KMS-11 (cell line): ENCODE measurements around the gene PLEKHM2.

Source experiments
- H2AFZ ChIP-seq: fragments of 200-600 bp; sonication (generic); 2 replicates; pipeline ENCODE4 v1.6.1; 2016; ENCODE audit warnings: antibody characterized with exemption, mixed run types, low read depth
- H3K27ac ChIP-seq: fragments of 200-600 bp; sonication (generic); 2 replicates; pipeline ENCODE4 v1.6.1; 2016; ENCODE audit warnings: mild to moderate bottlenecking, mixed run types
- H3K27me3 ChIP-seq: fragments of 200-600 bp; sonication (generic); 2 replicates; pipeline ENCODE4 v1.6.1; 2017; ENCODE audit warnings: mild to moderate bottlenecking, low read depth, mixed run types, moderate library complexity; ENCODE audit not compliant: insufficient read depth
- H3K36me3 ChIP-seq: fragments of 200-600 bp; sonication (generic); 2 replicates; pipeline ENCODE4 v1.6.1; 2017; ENCODE audit warnings: mild to moderate bottlenecking, mixed run types; ENCODE audit not compliant: insufficient read depth
- H3K4me1 ChIP-seq: fragments of 200-600 bp; sonication (generic); 2 replicates; pipeline ENCODE4 v1.6.1; 2016; ENCODE audit warnings: mild to moderate bottlenecking, low read depth, mixed run types; ENCODE audit not compliant: poor library complexity, severe bottlenecking
- H3K4me2 ChIP-seq: fragments of 200-600 bp; sonication (generic); 2 replicates; pipeline ENCODE4 v1.7.0; 2016; ENCODE audit warnings: mild to moderate bottlenecking, mixed run types
- H3K4me3 ChIP-seq: fragments of 200-600 bp; sonication (generic); IDR thresholded peaks from 2 replicates; pipeline ENCODE4 v1.6.1; 2017; ENCODE audit warnings: low read depth, low read length, mixed read lengths; ENCODE audit not compliant: insufficient read depth
- H3K79me2 ChIP-seq: fragments of 200-600 bp; sonication (generic); 2 replicates; pipeline ENCODE4 v1.6.1; 2016; ENCODE audit warnings: low read depth, mixed run types; ENCODE audit not compliant: insufficient read depth
- H3K9ac ChIP-seq: fragments of 200-600 bp; sonication (generic); 2 replicates; pipeline ENCODE4 v1.6.1; 2016; ENCODE audit warnings: mild to moderate bottlenecking, mixed run types
- H4K20me1 ChIP-seq: fragments of 200-600 bp; sonication (generic); 2 replicates; pipeline ENCODE4 v1.6.1; 2016; ENCODE audit warnings: mild to moderate bottlenecking, mixed run types; ENCODE audit not compliant: insufficient read depth
- CTCF ChIP-seq: fragments of 200-600 bp; sonication (generic); conservative IDR thresholded peaks from 2 replicates; pipeline ENCODE4 v1.6.1; 2017; ENCODE audit warnings: low read depth, mild to moderate bottlenecking, antibody characterized with exemption, low read length, moderate library complexity, mixed read lengths

The PLEKHM2 gene

DNA sequence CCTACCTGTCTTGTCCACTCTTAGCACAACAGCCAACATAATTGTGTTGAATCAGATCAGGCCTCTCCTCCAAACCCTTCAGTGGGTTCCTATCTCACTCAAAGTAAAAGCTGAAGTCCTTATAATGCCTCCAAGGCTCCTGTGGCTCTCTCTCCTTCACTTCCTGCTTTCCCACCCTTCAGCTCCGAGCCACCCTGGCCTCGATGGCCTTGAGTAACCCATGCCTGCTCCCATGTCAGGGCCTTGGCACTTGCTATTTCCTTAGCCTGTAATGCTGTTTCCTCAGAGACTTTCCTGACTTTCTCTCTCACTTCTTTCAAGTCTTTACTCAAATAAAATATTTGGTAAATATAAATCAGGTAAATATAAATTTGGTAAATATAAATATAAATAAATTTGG, 8.1 kb upstream of the PLEKHM2 start:
- no peak for TF ChIP-seq CTCF
- H3K79me2 ChIP-seq, result no peaks in the 10 kb centered on the region
- H4K20me1 ChIP-seq, result no peaks in the 10 kb centered on the region

DNA sequence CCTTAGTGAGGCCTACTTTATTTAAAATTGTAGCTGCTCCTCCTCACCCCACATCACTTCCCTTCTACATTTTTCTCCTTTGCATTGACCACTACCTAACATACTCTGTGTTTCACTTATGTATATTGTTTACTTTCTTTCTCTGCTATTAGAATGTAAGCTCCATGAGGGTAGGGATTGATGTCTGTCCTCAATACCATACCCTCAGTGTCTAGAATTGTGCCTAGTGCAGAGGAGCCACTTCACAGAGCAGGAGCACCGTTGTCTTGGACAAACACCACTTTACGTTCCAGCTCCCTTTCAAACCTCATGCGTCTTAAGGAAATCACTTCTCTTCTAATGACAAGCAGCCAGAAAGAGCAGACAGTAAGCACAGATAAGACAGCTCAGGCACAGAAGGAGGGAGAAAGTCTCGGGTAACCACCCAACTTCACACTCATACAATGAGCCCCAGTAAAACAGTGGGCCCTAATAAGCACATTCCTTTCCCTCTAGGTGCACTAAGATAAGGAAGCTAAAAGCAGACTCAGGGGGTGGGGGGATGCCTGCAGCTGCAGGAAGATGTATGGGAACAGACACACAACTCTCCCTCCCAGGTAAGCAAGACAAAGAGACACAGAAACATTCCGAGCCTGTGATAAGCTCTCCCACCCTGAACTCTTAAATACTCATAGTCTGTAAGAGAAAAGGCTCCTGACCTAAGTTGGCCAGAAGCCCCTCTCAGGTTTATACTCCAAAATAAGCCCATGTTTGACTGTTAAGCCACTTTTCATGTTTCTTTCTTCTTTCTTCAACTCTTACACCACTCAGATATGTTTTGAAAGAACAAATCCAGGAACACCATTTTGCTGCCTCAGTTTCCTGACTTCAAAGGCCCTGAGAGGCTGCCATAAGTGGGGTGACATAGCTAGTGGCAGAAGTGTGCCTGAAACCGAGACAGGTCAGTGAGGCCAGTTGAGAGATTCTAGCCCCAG, 7.1 kb upstream of the PLEKHM2 start:
- no peaks in the 10 kb centered on the region for H3K79me2 ChIP-seq
- no peak overlapping the region; the same call in 1 of the 2 replicates for H3K27ac ChIP-seq
- no peak overlapping the region for H3K4me3 ChIP-seq
- H2AFZ ChIP-seq, result no peak overlapping the region
- no peaks in the 10 kb centered on the region for H3K27me3 ChIP-seq
- no peaks in the 10 kb centered on the region for H4K20me1 ChIP-seq
- TF ChIP-seq CTCF, result no peak
- H3K4me2 ChIP-seq, result no peak overlapping the region
- peaks cover 9% of the 10 kb centered on the region for H3K4me1 ChIP-seq
- H3K36me3 ChIP-seq, result no peaks in the 10 kb centered on the region
- H3K9ac ChIP-seq, result no peak overlapping the region

More for the DNA sequence above, 8.1 kb upstream of the PLEKHM2 start:
- Histone ChIP-seq H3K27ac (no peak overlapping the region), H3K4me3 (no peak overlapping the region), H3K9ac (no peak overlapping the region), H3K4me1 (peaks cover 9% of the 10 kb centered on the region), H2AFZ (no peak overlapping the region), H3K4me2 (no peak overlapping the region), H3K27me3 (no peaks in the 10 kb centered on the region), H3K36me3 (no peaks in the 10 kb centered on the region)

- Histone ChIP-seq H3K36me3 (no peaks in the 10 kb centered on the region), H3K4me3 (no peak overlapping the region), H3K27ac (no peak overlapping the region), H3K27me3 (no peaks in the 10 kb centered on the region), H2AFZ (no peak overlapping the region), H3K9ac (no peak overlapping the region), H4K20me1 (no peaks in the 10 kb centered on the region), H3K4me1 (peaks cover 11% of the 10 kb centered on the region), H3K79me2 (no peaks in the 10 kb centered on the region), H3K4me2 (no peak overlapping the region)
- TF ChIP-seq CTCF, result no peak
These were observed 5.5 kb upstream of the PLEKHM2 start for GRCh38 chr1:15678578-15678977.

DNA sequence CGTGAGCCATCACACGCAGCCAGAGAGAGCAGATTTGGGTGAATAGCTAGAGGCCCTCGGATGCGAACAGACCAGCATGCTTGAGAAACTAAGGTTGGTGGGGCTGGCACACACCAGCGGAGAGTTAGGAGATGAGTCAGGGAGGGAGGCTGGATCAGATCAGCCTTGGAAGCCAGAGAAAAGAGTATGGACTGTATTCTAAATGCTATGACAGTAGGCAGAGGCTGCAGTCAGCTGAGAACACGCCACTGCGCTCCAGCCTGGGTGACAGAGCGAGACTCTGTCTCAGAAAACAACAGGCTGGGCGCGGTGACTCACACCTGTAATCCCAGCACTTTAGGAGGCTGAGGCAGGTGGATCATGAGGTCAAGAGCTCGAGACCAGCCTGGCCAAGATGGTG, 4.0 kb upstream of the PLEKHM2 start:
- no peaks in the 10 kb centered on the region for H4K20me1 ChIP-seq
- H3K79me2 ChIP-seq, result peaks cover 6% of the 10 kb centered on the region
- TF ChIP-seq CTCF, result no peak
- no peak overlapping the region for H3K4me2 ChIP-seq
- H3K4me1 ChIP-seq, result peaks cover 14% of the 10 kb centered on the region
- H3K4me3 ChIP-seq, result no peak overlapping the region
- H2AFZ ChIP-seq, result no peak overlapping the region
- no peaks in the 10 kb centered on the region for H3K27me3 ChIP-seq
- no peak overlapping the region for H3K27ac ChIP-seq
- no peaks in the 10 kb centered on the region for H3K36me3 ChIP-seq
- no peak overlapping the region for H3K9ac ChIP-seq
